ENCODE results near the gene MTRF1L.

Gene MTRF1L

DNA sequence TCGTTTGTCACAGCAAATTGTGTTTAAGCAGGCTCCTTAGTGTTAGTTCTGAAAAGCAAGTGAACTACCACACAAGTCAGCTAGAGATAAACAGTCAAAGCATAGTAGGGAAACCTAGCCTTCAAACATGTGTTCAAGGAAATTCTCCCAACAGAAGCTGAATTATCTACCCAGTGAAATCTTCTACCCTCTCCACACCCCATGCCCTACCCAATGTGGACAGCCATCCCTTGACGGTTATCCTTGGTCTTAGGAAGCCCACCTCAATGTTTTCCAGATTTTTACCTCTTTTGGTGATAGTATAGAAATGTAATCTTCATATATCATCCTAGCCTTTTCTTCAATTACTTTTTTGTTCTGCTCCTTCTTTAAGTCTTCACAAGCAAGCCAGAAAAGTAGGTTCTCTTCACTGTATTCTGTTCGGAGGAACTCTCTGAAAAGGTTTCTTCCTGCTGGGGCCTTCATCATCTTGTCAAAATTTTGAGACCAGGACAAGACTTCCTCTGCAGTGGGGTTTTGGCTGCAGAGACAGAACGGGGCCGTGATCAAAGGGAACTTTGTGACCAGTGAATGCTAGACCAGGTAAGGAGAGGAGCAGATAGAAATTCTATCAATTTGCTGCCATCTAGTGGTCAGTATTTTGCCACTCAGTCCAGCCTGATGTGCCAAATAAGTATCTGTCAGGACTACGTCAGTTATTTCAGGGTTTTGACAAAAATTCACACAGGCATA lies 21.6 kb upstream of the MTRF1L start:
- Histone ChIP-seq H3K9me3 (ENCODE audit: control insufficient read depth, low read length) (no peaks in the 10 kb centered on the region), H3K4me2 (ENCODE audit: low read length) (no peak overlapping the region), H3K9ac (no peak overlapping the region), H3K27me3 (ENCODE audit: control insufficient read depth, insufficient read depth, low read length) (no peaks in the 10 kb centered on the region), H3K27ac (no peak overlapping the region), H3K79me2 (no peaks in the 10 kb centered on the region), H3K36me3 (ENCODE audit: control insufficient read depth, insufficient read depth, low read length) (no peaks in the 10 kb centered on the region), H3K4me1 (no peaks in the 10 kb centered on the region), H2AFZ (peak overlapping the region; percentile 16), H3K4me3 (ENCODE audit: low read depth, low read length) (no peak overlapping the region)
- TF ChIP-seq, protein P1, sequence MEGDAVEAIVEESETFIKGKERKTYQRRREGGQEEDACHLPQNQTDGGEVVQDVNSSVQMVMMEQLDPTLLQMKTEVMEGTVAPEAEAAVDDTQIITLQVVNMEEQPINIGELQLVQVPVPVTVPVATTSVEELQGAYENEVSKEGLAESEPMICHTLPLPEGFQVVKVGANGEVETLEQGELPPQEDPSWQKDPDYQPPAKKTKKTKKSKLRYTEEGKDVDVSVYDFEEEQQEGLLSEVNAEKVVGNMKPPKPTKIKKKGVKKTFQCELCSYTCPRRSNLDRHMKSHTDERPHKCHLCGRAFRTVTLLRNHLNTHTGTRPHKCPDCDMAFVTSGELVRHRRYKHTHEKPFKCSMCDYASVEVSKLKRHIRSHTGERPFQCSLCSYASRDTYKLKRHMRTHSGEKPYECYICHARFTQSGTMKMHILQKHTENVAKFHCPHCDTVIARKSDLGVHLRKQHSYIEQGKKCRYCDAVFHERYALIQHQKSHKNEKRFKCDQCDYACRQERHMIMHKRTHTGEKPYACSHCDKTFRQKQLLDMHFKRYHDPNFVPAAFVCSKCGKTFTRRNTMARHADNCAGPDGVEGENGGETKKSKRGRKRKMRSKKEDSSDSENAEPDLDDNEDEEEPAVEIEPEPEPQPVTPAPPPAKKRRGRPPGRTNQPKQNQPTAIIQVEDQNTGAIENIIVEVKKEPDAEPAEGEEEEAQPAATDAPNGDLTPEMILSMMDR (IDR thresholded peaks at IDR 0.05) = peak; percentile 80

DNA sequence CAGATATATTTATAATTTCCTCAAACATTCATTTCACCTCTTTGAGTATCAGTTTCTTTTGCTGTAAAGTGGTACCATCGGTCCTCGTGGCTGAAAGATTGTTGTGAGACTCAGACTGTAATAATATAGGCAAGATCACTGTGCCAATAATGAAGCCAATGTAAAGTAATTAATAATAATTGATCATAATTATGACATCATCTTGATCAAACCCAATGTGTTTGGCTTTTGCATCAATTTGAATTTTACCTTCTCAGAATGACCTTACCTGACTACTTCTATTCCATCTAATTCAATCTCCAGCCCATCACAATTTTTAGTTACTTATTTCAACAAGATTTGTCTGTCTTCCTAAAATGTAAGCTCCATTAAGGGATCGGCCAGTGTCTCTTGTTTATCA lies 15.8 kb upstream of the MTRF1L start:
- Histone ChIP-seq H3K4me2 (ENCODE audit: low read length) (no peak overlapping the region), H3K4me3 (ENCODE audit: low read depth, low read length) (no peak overlapping the region), H3K4me1 (no peaks in the 10 kb centered on the region), H3K9me3 (ENCODE audit: control insufficient read depth, low read length) (no peaks in the 10 kb centered on the region), H3K9ac (no peak overlapping the region), H2AFZ (no peak overlapping the region), H3K79me2 (no peaks in the 10 kb centered on the region), H3K27ac (no peak overlapping the region), H3K27me3 (ENCODE audit: control insufficient read depth, insufficient read depth, low read length) (no peaks in the 10 kb centered on the region), H3K36me3 (ENCODE audit: control insufficient read depth, insufficient read depth, low read length) (no peaks in the 10 kb centered on the region)
- TF ChIP-seq, protein P1 (IDR thresholded peaks at IDR 0.05) = no peak

DNA sequence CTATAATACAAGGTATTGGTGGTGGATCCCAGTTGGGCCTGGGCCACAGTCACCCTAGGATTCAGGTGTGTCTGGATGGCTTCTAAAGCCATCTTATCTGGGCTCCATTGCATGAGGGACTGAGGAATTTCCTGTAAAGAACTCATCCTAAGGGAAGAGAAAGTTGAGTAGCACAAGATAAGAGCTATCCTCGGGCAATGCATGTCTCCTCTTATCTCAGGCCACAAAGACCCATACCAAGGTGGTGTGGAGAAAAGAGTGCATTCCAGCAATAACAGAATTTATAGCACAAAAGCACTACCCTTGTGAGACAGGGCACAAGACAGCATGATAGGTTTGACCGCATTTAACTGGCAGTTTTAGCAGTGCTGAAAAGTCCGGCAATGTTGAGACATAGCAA lies 14.3 kb upstream of the MTRF1L start:
- H3K27me3 ChIP-seq (ENCODE audit: control insufficient read depth, insufficient read depth, low read length) = no peaks in the 10 kb centered on the region
- no peak overlapping the region for H3K4me3 ChIP-seq (ENCODE audit: low read depth, low read length)
- TF ChIP-seq, protein P1 (IDR thresholded peaks at IDR 0.05) = no peak
- no peaks in the 10 kb centered on the region for H3K4me1 ChIP-seq
- no peak overlapping the region for H2AFZ ChIP-seq
- H3K4me2 ChIP-seq (ENCODE audit: low read length) = no peak overlapping the region
- H3K36me3 ChIP-seq (ENCODE audit: control insufficient read depth, insufficient read depth, low read length) = no peaks in the 10 kb centered on the region
- H3K27ac ChIP-seq = no peak overlapping the region
- no peaks in the 10 kb centered on the region for H3K9me3 ChIP-seq (ENCODE audit: control insufficient read depth, low read length)
- no peaks in the 10 kb centered on the region for H3K79me2 ChIP-seq
- H3K9ac ChIP-seq = no peak overlapping the region

DNA sequence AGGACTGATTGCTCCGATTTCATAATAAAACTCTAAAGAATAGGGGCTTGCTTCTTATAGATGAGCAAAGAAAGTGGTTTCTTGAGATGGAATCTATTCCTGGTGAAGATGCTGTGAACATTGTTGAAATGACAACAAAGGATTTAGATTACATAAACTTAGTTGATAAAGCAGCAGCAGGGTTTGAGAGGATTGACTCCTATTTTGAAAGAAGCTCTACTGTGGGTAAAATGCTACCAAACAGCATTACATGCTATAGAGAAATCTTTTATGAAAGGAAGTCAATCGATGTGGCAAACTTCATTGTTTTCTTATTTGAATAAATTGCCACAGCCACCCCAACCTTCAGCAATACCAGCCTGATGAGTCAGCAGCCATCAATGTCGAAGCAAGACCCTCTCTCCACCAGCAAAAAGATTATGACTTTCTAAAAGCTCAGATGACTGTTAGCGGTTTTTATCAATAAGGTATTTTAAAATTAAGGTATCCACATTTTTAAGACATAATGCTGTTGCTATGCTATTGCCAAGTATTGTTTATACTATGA lies 12.7 kb upstream of the MTRF1L start:
- Histone ChIP-seq H3K79me2 (no peaks in the 10 kb centered on the region), H3K9ac (no peak overlapping the region), H3K27ac (no peak overlapping the region)

More for the DNA sequence above, 12.7 kb upstream of the MTRF1L start:
- no peak overlapping the region for H3K4me3 ChIP-seq (ENCODE audit: low read depth, low read length)
- TF ChIP-seq, protein P1 (IDR thresholded peaks at IDR 0.05) = no peak
- H3K36me3 ChIP-seq (ENCODE audit: control insufficient read depth, insufficient read depth, low read length) = no peaks in the 10 kb centered on the region
- H2AFZ ChIP-seq = no peak overlapping the region
- H3K9me3 ChIP-seq (ENCODE audit: control insufficient read depth, low read length) = no peaks in the 10 kb centered on the region
- no peaks in the 10 kb centered on the region for H3K4me1 ChIP-seq
- no peak overlapping the region for H3K4me2 ChIP-seq (ENCODE audit: low read length)
- no peaks in the 10 kb centered on the region for H3K27me3 ChIP-seq (ENCODE audit: control insufficient read depth, insufficient read depth, low read length)
